Activated T-helper 1 cell treated with anti-CD3 and anti-CD28 coated beads, Interleukin-2, amount 50 U/mL, for 16 hours (primary cell): ENCODE results near the gene HNRNPL.
"Not testable (repeated sequence)": the region's sequence is repeated elsewhere in the genome, so short reads cannot be mapped to it uniquely, and the experiment has no call there.

Experiments
- DNase-seq, 2 donors: peaks; one replicate each; pipeline ENCODE4 v3.0.0-alpha.2; 2020; ENCODE audit warnings: low read depth in 1 of 2, low spot score in 1 of 2

Gene HNRNPL

DNA sequence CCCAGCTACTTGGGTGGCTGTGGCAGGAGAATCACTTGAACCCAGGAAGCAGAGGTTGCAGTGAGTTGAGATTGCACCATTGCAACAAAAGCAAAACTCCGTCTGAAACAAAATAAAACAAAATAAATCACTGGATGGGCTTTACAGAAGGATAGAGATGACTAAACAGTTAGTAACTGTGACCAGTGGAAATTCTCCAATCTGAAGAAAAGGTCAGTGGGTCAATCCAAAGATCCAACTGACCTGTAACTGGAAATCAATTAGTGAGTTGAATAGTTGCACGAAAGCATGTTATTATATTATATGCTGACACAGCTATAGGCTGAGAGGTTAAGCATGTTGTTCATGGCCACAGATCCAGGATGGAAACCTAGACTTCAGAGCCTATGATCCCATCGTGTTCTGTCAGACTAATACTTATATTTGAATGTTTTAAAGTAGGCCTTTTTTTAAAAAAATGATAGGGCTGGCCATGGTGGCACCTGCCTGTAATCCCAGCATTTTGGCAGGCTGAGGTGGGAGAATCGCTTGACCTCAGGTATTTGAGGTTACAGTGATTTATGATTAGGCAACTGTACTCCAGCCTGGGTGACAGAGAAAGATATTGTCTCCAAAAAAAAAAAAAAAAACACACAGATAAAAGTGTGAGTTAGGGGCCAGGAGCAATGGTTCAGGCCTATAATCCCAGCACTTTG lies 19.6 kb downstream of the HNRNPL start:
- no peak for DNase-seq

GRCh38 chr19:38829203-38829602 lies 20.6 kb downstream of the HNRNPL start:
- not testable (repeated sequence) for DNase-seq

DNA sequence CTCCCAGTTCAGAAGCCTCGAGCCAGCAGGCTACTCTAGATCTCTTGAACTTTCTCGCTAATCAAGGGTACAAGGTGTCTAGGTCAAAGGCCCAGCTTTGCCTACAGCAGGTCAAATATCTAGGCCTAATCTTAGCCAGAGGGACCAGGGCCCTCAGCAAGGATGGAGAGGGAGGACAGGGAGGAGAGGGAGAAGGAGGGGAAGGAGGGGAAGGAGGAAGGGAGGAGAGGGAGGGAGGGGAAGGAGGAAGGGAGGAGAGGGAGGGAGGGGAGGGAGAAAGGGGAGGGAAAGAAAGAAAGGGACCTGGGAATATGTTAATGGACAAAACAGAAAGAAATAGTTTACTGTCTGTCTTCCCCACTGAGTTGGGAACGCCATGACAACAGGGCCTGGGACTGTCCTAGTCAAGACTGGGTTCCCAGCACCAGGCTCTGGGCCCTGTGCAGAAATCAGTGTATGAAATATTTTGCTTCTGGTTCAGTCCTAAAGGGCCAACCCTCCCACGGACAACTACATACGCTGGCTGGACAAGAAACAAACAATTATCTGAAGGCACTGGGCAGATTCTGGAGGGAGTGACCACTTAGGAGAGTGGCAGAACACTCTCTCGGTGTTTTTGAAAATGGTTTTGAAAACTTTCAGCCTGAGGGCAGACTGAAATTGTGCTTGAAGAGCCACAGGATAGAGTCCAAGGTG lies 22.8 kb downstream of the HNRNPL start:
- DNase-seq, result no peak

DNA sequence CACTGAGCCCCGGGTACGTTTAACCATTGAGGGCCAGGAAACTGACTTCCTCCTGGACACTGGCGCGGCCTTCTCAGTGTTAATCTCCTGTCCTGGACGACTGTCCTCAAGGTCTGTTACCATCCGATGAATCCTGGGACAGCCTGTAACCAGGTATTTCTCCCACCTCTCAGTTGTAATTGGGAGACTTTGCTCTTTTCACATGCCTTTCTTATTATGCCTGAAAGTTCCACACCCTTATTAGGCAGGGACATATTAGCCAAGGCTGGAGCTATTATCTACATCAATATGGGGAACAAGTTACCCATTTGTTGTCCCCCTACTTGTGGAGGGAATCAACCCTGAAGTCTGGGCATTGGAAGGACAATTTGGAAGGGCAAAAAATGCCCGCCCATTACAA lies 23.9 kb downstream of the HNRNPL start:
- DNase-seq, result not testable (repeated sequence)

DNA sequence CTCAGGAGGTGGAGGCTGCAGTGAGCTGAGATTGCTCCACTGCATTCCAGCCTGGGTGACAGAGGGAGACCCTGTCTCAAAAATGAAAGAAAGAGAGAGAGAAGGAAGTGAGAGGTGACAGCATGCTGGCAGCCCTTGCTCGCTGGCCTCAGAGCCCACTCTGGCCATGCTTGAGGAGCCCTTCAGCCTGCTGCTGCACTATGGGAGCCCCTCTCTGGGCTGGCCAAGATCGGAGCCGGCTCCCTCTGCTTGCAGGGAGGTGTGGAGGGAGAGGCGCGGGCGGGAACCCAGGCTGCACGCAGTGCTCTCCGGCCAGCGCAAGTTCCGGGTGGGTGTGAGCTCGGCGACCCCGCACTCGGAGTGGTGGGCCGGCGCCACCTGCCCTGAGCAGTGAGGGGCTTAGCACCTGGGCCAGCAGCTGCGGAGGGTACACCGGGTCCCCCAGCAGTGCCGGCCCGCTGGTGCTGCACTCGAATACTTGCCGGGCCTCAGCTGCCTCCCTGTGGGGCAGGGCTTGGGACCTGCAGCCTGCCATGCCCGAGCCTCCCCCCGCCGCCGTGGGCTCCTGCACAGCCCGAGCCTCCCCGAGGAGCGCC lies 28.5 kb downstream of the HNRNPL start:
- not testable (repeated sequence) for DNase-seq

- DNase-seq, result no peak
Observed at GRCh38 chr19:38819231-38819920, 30.4 kb downstream of the HNRNPL start.

DNA sequence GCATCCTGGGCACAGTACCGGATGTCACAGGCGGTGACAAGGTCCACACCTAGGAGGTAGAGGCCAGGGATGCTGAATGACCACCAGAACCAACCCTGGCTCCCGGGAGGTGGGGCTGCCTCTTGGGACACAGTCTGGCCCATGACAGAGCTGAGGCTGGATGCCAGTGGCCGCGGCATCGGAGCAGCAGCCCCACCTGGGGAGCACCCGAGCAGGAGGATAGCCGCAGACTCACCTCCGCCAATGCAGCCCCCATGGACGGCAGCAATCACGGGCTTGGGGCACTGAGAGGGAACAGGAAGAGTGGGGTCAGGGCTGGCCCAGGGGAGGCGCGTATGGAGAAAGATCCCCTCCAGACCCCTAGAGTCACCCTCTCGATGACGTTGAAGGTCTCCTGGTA lies 32.7 kb downstream of the HNRNPL start:
- no peak for DNase-seq

GRCh38 chr19:38816131-38816750 lies 33.5 kb downstream of the HNRNPL start:
- DNase-seq, result no peak

DNA sequence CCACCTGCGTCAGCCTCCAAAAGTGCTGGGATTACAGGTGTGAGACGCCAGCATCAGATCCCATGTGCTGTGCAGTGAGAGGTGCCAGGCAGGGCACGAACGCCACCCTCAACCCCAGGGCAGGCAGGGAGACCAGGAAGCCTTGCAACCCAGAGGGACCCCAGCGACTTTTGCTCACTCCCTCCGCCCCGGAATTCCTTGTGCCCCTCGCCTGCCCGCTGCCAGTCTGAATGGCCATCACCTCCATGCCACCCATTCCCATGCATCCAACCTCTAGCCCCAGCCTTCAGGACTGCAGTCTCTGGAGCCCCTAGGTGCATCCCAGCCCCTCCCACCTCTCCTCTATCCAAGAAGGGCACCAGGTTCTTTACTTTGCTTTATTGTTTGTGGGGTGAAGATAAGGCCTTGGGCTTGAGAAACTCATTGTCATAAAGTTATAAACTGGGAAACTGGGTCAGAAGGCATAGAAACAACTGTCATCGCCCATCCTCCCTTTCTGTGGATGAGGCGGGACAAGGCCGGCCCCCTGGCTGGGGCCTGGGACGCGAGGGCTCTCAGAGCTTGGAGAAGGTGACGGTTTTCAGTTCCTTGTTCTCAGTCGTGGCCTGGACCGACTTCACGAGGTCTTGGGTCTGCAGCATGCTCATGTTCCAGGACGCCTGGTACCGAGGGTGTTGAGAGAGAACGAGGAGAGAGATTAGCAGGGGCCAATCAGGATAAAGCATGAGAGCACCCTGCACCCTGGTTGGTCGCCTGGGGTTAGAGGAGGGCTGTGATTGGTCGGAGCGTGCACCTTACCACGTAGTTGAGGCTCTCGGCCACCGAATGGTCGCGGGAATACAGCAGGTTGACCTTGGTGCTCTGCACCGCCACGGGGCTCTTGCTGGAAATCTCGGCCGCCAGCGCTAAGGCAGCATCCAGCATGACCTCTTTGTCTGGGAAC lies 34.5 kb downstream of the HNRNPL start:
- no peak for DNase-seq

- not testable (repeated sequence) for DNase-seq
Observed at GRCh38 chr19:38813932-38814331, 35.9 kb downstream of the HNRNPL start.

- DNase-seq, result no peak
Observed at GRCh38 chr19:38813323-38813722, 36.5 kb downstream of the HNRNPL start.

DNA sequence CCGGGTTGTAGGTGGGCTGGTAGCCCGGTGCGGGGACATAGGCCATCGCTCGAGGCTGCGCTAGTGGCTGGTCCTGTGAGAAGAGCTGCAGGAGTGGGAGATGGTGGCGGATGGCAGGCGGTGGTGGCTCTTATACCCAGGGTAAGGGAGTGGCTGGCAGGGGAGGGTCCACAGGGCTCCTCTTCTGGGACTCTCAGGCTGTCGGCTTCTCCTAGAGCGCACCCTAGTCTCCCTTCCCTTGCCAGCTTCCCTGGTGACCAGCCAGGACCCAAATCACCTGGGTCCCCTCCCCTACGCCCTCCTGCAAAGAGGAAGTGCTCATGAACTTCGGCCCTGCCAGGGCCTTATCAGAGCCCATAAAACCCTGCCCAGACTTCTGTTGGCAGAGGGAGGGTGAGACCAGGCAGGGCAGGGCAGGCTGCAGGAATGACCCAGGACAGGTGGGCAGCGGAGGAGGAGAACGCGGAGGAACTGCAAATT lies 36.9 kb downstream of the HNRNPL start, which contains the start of gene LGALS4:
TSS of gene LGALS4 (minus strand) at position 105 of the 480 bp plus-strand sequence. CDS start at position 46, 59 bp downstream.
- DNase-seq, result no peak

DNA sequence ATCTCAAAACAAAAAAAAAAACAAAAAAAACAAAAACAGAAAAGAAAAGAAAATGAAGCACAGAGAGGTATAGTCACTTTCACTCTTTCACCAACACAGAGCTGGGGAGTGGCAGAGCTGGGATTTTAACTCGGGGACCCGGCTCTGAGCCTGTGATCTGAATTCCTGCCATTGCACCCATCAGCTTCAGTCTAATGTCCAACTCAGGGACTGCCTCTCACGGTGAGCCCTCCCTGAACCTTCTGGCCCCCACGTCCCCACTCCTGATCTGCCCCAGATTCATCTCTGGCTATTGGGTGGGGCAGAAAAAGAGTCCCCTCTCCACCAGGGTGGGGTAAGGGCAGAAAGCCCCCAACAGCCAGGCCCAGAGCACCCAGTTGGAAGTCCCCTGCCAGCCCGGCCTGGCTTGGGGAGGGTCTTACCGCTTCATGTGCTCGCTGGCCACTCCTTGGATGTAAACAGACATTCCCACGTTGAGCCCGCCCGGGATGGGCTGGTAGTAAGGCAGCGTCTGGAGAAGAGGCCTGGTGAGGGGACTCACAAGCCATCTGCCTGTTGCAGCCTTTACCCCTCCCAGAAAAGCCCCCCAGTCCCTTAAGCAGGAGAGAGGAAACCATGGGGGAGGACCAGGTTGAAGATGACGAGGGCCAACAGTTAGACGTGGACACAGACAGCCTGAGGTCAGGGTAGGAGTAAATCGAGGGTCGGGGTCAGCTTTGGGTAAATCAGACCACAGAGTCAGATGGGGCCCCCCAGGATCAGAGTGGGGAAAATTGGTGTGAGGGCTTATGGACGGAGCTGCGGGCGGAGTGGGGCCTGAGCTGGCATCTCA lies 37.6 kb downstream of the HNRNPL start:
- DNase-seq, result no peak

DNA sequence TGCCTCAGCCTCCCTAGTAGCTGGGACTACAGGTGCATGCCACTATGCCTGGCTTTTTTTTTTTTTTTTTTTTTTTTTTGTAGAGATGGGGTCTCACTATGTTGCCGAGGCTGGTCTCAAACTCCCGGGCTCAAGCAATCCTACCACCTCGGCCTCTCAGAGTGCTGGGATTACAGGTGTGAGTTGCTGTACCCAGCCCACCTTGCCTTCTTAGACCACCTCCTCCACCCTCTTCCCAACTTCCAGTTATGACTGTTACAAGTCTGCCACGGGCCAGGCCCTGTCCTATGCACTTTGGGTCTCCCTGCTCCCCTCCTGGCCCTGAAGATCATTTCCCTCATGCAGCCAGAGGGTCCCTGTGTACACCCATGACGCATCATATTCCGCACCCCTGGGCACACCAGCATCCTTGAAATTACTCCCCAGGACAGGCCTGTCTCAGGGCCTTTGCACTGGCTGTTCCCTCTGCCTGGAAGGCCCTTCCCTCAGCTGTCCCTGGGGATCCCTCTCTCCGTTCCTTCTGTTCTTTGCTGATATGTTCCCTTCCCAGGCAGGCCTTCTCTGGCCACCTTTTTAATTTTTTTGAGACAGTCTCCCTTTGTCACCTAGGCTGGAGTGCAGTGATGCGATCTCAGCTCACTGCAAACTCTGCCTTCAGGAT lies 40.1 kb downstream of the HNRNPL start:
- DNase-seq, result no peak

- no peak for DNase-seq
Observed at GRCh38 chr19:38808741-38809140, 41.0 kb downstream of the HNRNPL start.

DNA sequence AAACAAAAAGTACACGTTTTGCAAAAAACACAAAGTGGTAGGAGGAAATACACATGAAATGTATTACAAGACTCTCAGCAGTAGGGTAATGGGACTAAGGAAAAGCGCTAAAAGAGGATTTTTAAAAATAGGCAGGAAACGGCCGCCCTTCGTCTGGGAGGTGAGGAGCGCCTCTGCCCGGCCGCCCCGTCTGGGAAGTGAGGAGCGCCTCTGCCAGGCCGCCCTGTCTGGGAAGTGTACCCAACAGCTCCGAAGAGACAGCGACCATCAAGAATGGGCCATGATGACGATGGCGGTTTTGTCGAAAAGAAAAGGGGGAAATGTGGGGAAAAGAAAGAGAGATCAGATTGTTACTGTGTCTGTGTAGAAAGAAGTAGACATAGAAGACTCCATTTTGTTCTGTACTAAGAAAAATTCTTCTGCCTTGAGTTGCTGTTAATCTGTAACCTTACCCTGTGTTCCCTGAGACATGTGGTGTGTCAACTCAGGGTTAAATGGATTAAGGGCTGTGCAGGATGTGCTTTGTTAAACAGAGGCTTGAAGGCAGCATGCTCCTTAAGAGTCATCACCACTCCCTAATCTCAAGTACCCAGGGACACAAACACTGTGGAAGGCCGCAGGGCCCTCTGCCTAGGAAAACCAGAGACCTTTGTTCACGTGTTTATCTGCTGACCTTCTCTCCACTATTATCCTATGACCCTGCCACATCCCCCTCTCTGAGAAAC lies 42.2 kb downstream of the HNRNPL start:
- DNase-seq, result not testable (repeated sequence)

GRCh38 chr19:38806371-38806770 lies 43.4 kb downstream of the HNRNPL start:
- DNase-seq, result no peak

DNA sequence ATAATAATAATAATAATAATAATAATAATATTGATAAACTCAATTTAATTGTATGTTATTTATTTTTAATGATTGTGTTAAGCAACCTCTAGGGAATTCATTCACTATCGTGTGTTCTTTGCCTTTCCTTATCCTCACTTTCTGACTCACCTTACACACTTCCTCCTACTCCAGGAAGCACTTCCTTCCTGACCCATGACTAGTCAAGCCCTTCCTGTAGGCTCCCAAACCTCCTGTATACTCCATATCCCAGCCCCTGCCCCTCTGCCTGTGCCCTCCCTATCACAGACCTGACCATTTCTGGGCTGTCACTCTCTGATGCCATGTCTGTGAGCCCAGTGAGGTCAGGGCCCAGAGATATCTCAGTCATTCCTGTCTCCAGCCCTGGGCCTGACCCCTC lies 44.6 kb downstream of the HNRNPL start:
- no peak for DNase-seq
